ENCODE data around the gene UGDH. TPM values are rescaled to one million over a fixed set of nuclear protein-coding genes. Genes with fewer than 3 reads are reported as not detected.

UGDH gene
- total RNA-seq, 1 donor from 2014 or later: 46.2 TPM

DNA sequence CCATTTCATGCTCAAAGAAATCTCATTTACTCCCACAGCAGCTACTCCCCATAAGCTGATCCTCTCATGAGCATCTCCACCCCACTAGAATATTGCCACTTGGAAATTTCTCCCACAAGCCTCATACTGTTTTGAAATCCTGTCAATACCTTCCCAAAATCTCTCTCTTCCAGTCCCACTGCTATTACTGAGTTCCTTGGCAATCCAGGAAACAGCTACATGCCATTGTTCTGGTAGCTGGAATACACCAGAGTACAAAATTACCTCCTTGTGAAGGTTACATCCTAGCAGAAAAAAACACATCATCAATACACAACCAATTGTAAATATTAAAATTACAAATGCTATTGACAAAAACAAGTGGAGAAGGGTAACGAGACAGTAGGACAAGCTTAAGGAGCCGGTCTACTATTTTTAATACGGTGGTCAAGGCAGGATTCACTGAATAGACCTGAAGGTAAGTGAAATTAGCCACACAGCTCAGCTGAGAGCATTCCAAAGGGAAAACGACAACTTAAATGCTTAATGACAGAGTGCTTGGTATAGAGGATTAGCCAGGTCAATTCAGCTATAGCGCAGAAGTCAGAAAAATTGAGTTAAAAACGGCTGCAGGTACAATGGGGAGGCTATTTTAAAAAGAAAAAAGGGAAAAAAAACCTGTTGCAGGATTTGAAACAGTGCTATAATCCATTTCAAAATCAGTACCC, 74.9 kb downstream of the UGDH start:
- DNase-seq: no peak

DNA sequence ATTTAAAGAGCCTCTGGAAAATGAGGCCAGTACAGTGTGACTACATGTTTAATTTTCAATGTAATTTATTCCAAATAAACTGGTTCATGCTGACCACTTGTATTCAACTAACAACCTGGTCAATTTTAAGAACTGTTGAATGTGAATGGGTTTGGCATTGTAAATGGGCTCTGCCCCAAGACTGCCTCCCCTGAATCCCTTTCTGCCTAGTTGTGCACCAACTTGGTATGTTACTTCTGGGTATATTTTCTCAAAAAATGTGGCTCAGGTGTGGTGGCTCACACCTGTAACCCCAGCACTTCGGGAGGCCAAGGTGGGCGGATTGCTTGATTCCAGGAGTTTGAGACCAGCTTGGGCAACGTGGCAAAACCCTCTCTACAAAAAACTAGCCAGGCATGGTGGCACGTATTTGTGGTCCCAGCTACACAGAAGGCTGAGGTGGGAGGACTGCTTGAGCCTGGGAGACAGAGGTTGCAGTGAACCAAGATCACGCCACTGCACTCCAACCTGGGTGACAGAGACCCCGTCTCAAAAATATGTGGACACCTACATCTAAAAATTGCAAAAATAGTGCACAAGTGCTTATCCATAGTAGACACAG, 75.7 kb downstream of the UGDH start:
- no peak for DNase-seq

DNA sequence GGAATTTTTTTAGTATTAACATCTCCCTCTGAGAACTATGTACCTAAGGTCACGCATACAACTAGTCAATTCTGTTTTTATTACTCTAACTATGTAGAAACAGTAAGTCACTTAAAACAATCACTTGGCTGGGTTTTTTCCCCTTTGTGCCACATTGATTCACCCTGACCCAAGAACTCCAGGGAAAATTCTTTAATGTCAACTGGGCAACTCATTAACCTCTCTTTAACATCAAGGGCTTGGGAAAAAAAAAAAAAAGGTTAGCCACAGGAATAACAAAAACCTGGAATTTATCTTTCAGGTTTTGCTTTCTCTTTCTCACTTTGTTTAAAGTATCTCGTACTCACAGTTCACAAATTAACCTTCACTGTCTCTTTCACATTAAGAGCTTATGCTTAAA, 76.6 kb downstream of the UGDH start:
- no peak for DNase-seq

Other genes with a start within 250 kb of the UGDH start
- gene RFC1, start 161.1 kb downstream of the UGDH start, total RNA-seq: 55.2 TPM
- gene KLB, start 120.5 kb downstream of the UGDH start, total RNA-seq: 6.4 TPM
- gene RPL9, start 68.5 kb downstream of the UGDH start, total RNA-seq: 4,546 TPM
- 15.4 TPM for gene LIAS, start 68.4 kb downstream of the UGDH start, total RNA-seq
- gene SMIM14, start 111.4 kb upstream of the UGDH start, total RNA-seq: 23.9 TPM
- 30.5 TPM for gene UBE2K, start 170.7 kb upstream of the UGDH start, total RNA-seq